ENCODE data around the gene DEFB131A. TPM values are rescaled to one million over a fixed set of nuclear protein-coding genes. Genes with fewer than 3 reads are reported as not detected.

The DEFB131A gene
- total RNA-seq (2022; extraction: Qiagen RNA extraction; ENCODE audit: low read depth), result not detected in 5 replicates

DNA sequence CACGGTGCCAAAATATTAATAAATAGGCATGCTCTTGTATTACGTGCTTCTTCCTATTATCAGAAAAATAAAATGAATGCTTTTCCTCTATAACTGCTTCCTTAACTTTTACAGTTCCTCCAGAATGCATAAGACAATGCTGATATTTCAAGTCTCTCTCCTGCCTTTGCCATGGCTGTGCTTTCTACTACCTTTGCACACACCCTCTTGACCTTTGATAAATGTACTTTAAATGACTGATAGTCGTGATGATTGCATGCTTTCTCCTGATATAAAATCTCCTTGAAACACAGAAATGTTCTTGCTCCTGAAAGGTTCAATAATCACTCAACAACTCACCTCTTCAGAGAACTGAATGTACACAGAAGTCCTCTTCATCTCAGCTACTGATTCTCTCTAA, at the start of gene DEFB131A:
TSS of gene DEFB131A (plus strand) at position 301 of the 400 bp plus-strand sequence. CDS start 120 bp downstream, outside the sequence.

Other genes starting within 250 kb of the DEFB131A start
- gene USP17L10, start 233.8 kb upstream of the DEFB131A start, total RNA-seq (2022; extraction: Qiagen RNA extraction; ENCODE audit: low read depth), result not detected in 5 replicates
- not detected in 5 replicates for gene USP17L11, start 229.0 kb upstream of the DEFB131A start, total RNA-seq (2022; extraction: Qiagen RNA extraction; ENCODE audit: low read depth)
- not detected in 5 replicates for gene USP17L12, start 224.3 kb upstream of the DEFB131A start, total RNA-seq (2022; extraction: Qiagen RNA extraction; ENCODE audit: low read depth)
- not detected in 5 replicates for gene USP17L13, start 219.5 kb upstream of the DEFB131A start, total RNA-seq (2022; extraction: Qiagen RNA extraction; ENCODE audit: low read depth)
- gene USP17L15, start 210.0 kb upstream of the DEFB131A start, total RNA-seq (2022; extraction: Qiagen RNA extraction; ENCODE audit: low read depth), result not detected in 5 replicates
- gene USP17L17, start 200.5 kb upstream of the DEFB131A start, total RNA-seq (2022; extraction: Qiagen RNA extraction; ENCODE audit: low read depth), result not detected in 5 replicates
- gene USP17L18, start 195.8 kb upstream of the DEFB131A start, total RNA-seq (2022; extraction: Qiagen RNA extraction; ENCODE audit: low read depth), result not detected in 5 replicates
- gene USP17L19, start 191.0 kb upstream of the DEFB131A start, total RNA-seq (2022; extraction: Qiagen RNA extraction; ENCODE audit: low read depth), result not detected in 5 replicates
- gene USP17L20, start 186.3 kb upstream of the DEFB131A start, total RNA-seq (2022; extraction: Qiagen RNA extraction; ENCODE audit: low read depth), result not detected in 5 replicates
- gene USP17L21, start 181.5 kb upstream of the DEFB131A start, total RNA-seq (2022; extraction: Qiagen RNA extraction; ENCODE audit: low read depth), result not detected in 5 replicates
- gene USP17L22, start 176.8 kb upstream of the DEFB131A start, total RNA-seq (2022; extraction: Qiagen RNA extraction; ENCODE audit: low read depth), result not detected in 5 replicates
- gene USP17L24, start 119.2 kb upstream of the DEFB131A start, total RNA-seq (2022; extraction: Qiagen RNA extraction; ENCODE audit: low read depth), result not detected in 5 replicates
- gene USP17L25, start 114.5 kb upstream of the DEFB131A start, total RNA-seq (2022; extraction: Qiagen RNA extraction; ENCODE audit: low read depth), result not detected in 5 replicates
- not detected in 5 replicates for gene USP17L26, start 109.8 kb upstream of the DEFB131A start, total RNA-seq (2022; extraction: Qiagen RNA extraction; ENCODE audit: low read depth)
- gene USP17L5, start 105.0 kb upstream of the DEFB131A start, total RNA-seq (2022; extraction: Qiagen RNA extraction; ENCODE audit: low read depth), result not detected in 5 replicates
- not detected in 5 replicates for gene USP17L27, start 100.3 kb upstream of the DEFB131A start, total RNA-seq (2022; extraction: Qiagen RNA extraction; ENCODE audit: low read depth)
- gene USP17L28, start 95.5 kb upstream of the DEFB131A start, total RNA-seq (2022; extraction: Qiagen RNA extraction; ENCODE audit: low read depth), result not detected in 5 replicates
- not detected in 5 replicates for gene USP17L29, start 90.8 kb upstream of the DEFB131A start, total RNA-seq (2022; extraction: Qiagen RNA extraction; ENCODE audit: low read depth)
- not detected in 5 replicates for gene USP17L30, start 81.3 kb upstream of the DEFB131A start, total RNA-seq (2022; extraction: Qiagen RNA extraction; ENCODE audit: low read depth)